22Rv1 (cell line): ENCODE results near the gene CCR1.

ENCODE experiments used
- H3K27ac ChIP-seq: fragments of 450-650 bp; 2 replicates; pipeline ENCODE4 v1.5.1; 2017
- CTCF ChIP-seq: fragments of 450-650 bp; IDR thresholded peaks from 2 replicates; pipeline ENCODE4 v1.5.1; 2017; ENCODE audit warnings: mild to moderate bottlenecking
- ZFX ChIP-seq: fragments of 450-650 bp; IDR thresholded peaks from 2 replicates; pipeline ENCODE4 v1.6.1; 2017; ENCODE audit warnings: antibody characterized with exemption, borderline replicate concordance

Gene CCR1

GRCh38 chr3:46238386-46238785 is 30.3 kb upstream of the CCR1 start:
- H3K27ac ChIP-seq: no peak overlapping the region
- TF ChIP-seq CTCF: no peak

GRCh38 chr3:46236294-46237054 is 28.4 kb upstream of the CCR1 start:
- TF ChIP-seq ZFX (no peak), CTCF (no peak)
- H3K27ac ChIP-seq: no peak overlapping the region

GRCh38 chr3:46235425-46235824 is 27.3 kb upstream of the CCR1 start:
- no peak overlapping the region for H3K27ac ChIP-seq
- TF ChIP-seq CTCF (no peak), ZFX (no peak)

- no peak overlapping the region for H3K27ac ChIP-seq
- TF ChIP-seq ZFX (no peak), CTCF (no peak)
These were observed 25.1 kb upstream of the CCR1 start for GRCh38 chr3:46233194-46233593.

GRCh38 chr3:46231323-46231722 is 23.2 kb upstream of the CCR1 start:
- TF ChIP-seq CTCF (no peak), ZFX (no peak)

GRCh38 chr3:46228260-46229242 is 20.4 kb upstream of the CCR1 start:
- no peak overlapping the region for H3K27ac ChIP-seq
- TF ChIP-seq CTCF: no peak
- TF ChIP-seq ZFX: no peak

More at GRCh38 chr3:46231323-46231722, 23.2 kb upstream of the CCR1 start:
- no peak overlapping the region for H3K27ac ChIP-seq
